GM18873 (cell line): ENCODE measurements around the gene ANXA2.
"Not testable (repeated sequence)": the region's sequence is repeated elsewhere in the genome, so short reads cannot be mapped to it uniquely, and the experiment has no call there.

Source experiments
- ATAC-seq: cut with Tn5 transposase; IDR thresholded peaks from one replicate; pipeline ENCODE4 v1.9.1; 2021; ENCODE audit warnings: mild to moderate bottlenecking, moderate library complexity, moderate number of reproducible peaks; ENCODE audit not compliant: unreplicated experiment, low FRiP score

The ANXA2 gene

DNA sequence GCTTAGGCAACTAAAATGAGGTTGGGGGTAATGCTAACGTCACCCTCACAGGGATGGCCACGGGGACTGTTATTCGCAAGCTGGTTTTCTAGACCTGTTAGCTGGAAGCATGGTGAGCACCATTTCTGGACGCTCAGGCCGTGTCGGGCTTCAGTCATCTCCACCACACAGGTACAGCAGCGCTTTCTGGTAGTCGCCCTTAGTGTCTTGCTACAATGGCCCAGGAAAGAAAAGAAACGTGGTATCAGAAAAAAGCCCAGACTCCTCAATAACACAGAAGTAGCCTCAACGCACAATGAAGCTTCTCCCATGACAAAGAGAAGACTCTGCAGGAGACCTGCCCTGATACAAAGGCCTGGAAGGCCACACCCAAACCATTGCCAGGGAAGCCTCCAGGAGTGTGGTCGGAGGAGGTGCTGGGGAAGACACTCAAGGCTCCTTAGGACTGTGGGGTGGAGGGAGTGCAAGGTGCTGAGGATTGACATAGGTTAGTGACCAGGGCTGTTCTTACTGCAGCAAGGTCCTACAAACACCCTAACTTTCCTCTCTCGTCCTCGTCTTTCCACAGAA lies 50.2 kb downstream of the ANXA2 start:
- no peak for ATAC-seq

DNA sequence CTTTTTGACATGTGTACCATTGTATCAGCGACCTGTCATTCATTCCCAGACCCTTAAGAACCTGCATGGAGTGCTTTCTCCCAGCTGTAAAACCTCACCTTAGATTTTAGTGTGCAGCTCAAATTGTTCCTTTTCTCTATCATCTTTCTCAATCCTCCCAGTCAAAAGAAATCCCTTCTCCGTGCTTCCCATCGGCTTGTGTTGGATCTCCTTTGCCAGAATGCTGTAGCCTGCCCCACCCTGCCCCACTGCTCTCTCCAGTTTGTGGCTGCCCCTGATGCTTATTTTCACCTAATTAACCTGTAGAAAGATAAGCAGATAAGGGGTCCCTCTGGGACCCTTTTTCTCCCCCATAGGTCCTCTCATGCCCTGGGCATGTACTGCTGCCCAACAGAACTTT lies 51.1 kb downstream of the ANXA2 start:
- no peak for ATAC-seq

- no peak for ATAC-seq
Measured at GRCh38 chr15:60346077-60346476, 51.7 kb downstream of the ANXA2 start.

DNA sequence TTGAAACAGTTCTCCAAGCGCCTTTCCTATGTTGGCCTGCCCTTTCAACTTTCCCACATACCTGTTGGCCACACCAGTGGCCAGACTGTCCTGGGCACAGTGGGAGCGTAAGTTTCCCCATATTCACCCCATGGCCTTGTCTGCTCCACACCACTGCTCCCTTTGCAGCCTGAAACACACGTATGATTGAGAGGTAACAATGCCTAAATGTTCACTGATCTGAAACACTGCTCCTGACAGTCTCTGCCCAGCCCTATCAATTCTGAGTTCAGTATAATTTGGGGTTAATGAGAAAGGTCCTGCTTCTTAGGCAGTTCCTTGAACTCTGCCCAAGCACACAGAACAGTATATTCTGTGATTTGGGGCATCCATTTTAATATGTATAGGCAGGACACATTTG lies 52.2 kb downstream of the ANXA2 start:
- no peak for ATAC-seq

DNA sequence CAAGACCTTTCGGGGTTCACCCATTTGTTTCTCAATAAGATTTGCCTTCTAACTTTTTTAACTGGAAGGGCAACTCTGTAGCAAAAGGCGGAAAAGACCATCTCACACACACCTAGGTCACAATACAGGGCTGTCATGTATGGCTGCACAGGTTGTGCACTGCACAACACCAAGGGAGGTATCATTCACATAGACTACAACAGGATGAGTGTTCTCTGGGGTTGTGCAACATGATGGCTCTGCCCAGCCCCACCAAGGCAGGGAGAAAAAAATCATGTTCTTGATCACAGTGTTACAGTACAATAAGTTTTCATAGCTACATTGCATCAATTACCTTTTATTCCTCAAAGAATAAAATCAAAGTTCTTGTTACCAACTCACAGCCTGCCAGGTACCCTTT lies 52.8 kb downstream of the ANXA2 start:
- ATAC-seq, result no peak

GRCh38 chr15:60344461-60344860 lies 53.3 kb downstream of the ANXA2 start:
- ATAC-seq, result no peak

DNA sequence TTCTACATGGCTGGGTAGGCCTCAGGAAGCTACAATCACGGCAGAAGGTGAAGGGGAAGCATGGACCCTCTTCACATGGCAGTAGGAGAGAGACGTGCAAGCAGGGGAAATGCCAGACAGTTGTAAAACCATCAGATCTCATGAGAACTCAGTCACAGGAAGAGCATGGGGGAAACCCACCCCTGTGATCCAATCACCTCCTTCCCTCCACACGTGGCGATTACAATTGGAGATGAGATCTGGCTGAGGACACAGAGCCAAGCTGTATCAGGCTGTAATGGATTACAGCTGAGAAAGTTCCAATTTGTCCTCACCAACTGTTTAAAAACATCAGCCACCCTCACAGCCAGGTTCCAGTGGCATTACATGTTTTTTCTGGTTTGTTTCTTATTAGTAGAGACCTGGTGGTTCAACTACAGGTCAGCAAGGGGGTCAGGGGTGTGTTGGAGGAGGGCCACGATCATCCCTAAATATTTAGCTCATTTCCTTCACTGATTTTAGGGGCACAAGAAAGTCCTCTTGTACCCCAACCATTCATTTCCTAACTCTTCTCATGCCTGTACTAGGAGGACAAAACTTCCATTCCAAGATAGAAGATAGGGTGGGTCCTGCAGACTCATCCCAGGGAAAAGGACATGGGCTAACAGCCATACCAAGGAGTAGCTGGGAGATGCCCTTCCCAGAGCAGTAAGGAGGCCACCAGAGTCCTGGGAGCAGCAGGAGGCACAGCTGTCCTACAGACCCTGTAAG lies 54.4 kb downstream of the ANXA2 start:
- no peak for ATAC-seq

GRCh38 chr15:60340207-60340921 lies 57.4 kb downstream of the ANXA2 start:
- no peak for ATAC-seq

DNA sequence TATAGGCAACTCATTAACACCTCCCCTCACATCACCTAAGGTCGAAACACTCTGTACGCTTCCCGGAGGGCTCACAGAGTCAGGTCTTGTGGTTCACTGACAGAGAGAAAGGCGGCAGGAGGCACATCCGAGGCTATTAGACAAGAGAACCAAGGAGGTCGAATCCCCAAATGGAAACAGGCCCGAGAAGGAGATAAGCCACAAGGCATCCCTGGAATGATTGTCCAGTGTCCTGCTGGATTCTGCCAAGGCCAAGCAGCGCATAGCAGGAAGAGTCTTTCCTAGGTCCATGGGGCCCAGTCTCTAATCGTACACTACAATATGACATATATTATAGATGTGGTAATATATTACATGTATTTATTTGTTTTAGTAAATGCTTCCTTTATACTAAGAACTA lies 58.5 kb downstream of the ANXA2 start:
- no peak for ATAC-seq

DNA sequence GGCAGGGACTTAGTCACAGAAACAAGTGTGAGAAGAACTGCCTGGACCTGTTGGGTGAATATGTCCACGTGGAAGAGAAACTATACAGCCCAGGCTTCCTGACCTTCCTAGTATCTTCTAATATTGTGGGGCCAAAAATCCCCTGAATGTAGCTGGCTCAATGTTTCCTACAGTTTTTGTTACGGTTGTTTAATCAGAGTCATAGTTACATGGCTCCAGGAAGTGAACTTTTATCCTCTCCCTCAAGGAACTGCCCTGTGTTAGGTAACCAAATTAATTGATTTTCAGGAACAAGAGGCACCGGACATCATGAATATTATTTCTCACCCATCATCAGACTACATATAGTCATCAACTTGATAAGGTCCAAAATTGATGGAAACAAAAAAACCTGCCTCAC lies 59.0 kb downstream of the ANXA2 start:
- no peak for ATAC-seq

DNA sequence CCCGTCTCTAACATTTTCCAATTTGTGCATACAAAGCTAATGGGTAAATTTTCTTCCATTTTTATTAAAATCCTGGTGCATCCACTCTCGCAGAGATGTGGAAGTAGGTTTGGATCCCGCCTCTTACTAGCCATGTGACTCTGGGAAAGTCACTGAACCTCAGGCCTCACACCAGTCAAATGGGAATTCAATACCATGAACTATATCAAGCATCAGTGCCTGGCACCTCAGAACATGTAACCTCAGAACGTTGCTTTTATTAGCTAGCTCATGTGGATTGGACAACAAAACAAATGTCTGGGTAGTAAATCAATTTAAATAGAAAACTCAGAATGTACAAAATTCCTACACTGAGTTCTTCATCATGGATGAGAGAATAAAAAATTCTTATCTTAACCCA lies 60.7 kb downstream of the ANXA2 start:
- ATAC-seq, result no peak

GRCh38 chr15:60335296-60335695 lies 62.5 kb downstream of the ANXA2 start:
- ATAC-seq, result not testable (repeated sequence)

GRCh38 chr15:60328852-60329443 lies 68.8 kb downstream of the ANXA2 start:
- ATAC-seq, result no peak

DNA sequence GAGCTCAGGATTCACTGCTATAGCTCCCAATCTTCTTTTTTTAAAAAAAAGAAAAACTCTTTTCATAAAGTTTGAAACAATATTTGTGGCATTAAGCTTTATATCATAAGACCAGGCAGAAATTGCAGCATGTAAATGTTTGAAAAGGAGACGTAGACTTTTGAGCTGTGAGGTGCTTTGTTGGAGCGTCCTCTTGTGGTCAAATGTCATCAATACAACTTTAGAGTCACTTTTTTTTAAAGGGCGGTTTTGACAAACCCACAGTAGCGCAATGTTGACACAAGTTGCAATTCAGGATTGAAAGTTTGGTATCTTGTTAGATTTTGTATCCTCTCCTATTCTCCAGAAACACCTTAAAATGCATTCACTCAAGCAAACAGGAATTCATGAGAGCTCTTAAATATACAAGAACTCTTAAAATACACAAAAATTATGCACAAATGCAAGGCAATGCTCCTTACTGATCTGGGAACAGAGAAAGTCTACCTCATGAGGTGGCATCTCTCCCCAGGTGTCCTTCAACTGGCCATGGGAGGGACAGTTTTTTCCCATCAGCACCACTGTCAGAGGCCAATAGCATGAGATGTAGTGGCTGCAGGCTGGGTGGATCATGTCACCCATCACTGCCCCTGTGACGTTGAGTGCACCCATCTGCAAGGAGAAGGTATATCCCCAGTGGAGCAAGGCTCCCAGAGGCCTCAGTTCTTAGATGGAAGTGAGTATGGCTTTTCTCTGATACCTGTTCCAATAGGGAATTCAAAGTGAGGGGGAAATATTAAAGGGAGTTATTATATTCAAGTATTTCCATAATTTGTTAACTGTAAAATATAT lies 70.7 kb downstream of the ANXA2 start:
- ATAC-seq, result no peak

DNA sequence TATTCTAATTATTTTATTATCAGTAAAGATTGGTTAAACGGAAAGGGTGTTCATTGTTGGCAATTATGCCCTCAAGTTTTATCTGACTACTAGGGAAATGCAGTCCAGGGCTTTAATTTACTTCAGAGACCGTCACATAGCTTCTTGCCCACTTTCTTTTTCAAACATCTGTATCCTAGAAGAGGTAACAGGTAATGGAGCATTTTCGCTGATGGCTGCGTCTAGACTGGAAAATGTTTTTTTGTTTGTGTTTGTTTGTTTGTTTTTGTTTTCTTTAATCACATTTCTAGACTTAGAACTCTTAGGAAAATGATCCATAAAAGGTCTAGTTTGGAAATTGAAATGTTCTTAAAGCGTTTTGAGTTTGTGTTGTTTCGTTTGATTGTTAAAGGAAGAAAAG lies 71.4 kb downstream of the ANXA2 start:
- ATAC-seq, result no peak

- no peak for ATAC-seq
Measured at GRCh38 chr15:60325905-60326304, 71.9 kb downstream of the ANXA2 start.

GRCh38 chr15:60324706-60325438 lies 72.9 kb downstream of the ANXA2 start:
- ATAC-seq, result no peak

DNA sequence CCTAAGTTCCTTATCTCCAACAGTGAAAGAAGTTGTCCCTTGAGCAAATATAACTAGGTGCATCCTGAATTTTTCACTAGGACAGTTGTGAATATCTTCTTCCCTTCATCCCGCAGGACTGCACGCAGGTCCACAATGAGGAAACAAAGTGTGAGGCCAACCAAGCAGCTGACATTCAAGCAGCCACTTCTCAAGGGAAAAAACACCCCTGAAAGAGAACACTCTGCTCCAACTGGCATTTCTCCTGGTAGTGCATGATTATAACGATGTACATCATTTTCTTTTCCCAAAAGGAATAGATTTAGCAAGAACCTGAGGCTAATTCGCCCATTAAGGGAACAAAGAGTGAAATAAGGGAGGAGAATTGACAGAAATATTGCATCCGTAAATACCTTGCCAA lies 74.5 kb downstream of the ANXA2 start:
- no peak for ATAC-seq

GRCh38 chr15:60320365-60320764 lies 77.4 kb downstream of the ANXA2 start:
- no peak for ATAC-seq
